GM10248 (cell line): Measurements from ENCODE around the gene ID4.

Source experiments
- CTCF ChIA-PET: fragments of 300-600 bp; sonication (Branson Sonifier 250); formaldehyde crosslinking; extraction: SDS; loops from one replicate; lab custom pipeline; 2021; ENCODE audit warnings: antibody characterized with exemption; lab: Yijun Ruan, JAX
- POLR2A ChIA-PET: fragments of 350-650 bp; sonication (Branson Sonifier 250); formaldehyde crosslinking; extraction: SDS; loops from one replicate; lab custom pipeline; 2020; ENCODE audit warnings: antibody characterized with exemption; lab: Yijun Ruan, JAX
- DNase-seq: peaks from one replicate; pipeline ENCODE4 v3.0.0; 2012; ENCODE audit errors: extremely low spot score
- TF ChIP-seq, protein P1 (sequence below): IDR thresholded peaks from 2 replicates; pipeline ENCODE4 v1.5.1; 2012; ENCODE audit warnings: mild to moderate bottlenecking, low read depth; ENCODE audit errors: extremely low read depth, missing control alignments, control extremely low read depth

ID4 gene, protein sequence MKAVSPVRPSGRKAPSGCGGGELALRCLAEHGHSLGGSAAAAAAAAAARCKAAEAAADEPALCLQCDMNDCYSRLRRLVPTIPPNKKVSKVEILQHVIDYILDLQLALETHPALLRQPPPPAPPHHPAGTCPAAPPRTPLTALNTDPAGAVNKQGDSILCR

DNA sequence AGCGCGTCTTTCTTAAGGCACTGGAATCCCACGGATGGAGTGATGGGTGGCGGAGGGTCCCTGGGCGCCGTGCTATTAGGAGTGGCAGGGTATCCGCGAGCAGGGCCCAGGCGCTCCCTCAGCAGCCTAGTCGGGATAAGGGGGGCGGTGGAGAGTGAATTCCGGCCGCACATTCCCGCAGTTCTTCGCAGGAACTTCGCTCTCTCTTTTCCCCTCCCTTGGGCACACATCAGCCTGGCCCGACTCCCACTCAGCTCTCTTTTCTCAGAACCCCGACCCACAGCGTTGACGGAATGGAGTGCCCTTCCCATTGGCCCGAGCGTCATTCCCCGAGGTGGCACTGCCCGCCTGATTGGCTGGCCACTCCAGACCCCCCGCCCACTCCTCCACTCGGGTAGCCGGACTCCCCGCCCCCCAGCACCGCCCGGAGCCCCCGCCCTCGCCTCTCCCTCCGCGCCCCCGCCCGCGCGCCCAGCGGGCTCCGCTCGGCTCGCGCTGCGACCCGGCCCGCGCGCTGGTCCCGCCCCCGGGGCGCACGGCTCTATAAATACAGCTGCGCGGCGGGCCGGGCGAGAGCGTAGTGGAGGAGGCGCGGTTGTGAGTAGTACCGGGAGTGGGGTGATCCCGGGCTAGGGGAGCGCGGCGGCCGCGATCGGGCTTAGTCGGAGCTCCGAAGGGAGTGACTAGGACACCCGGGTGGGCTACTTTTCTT, at the start of gene ID4:
Gene ID4 (plus strand): TSS at position 572 of the 712 bp plus-strand sequence. CDS start 385 bp downstream, outside the sequence.
- ChIA-PET POLR2A (no interaction called here), CTCF (no interaction called here)
- no peak for DNase-seq
- TF ChIP-seq, protein P1, sequence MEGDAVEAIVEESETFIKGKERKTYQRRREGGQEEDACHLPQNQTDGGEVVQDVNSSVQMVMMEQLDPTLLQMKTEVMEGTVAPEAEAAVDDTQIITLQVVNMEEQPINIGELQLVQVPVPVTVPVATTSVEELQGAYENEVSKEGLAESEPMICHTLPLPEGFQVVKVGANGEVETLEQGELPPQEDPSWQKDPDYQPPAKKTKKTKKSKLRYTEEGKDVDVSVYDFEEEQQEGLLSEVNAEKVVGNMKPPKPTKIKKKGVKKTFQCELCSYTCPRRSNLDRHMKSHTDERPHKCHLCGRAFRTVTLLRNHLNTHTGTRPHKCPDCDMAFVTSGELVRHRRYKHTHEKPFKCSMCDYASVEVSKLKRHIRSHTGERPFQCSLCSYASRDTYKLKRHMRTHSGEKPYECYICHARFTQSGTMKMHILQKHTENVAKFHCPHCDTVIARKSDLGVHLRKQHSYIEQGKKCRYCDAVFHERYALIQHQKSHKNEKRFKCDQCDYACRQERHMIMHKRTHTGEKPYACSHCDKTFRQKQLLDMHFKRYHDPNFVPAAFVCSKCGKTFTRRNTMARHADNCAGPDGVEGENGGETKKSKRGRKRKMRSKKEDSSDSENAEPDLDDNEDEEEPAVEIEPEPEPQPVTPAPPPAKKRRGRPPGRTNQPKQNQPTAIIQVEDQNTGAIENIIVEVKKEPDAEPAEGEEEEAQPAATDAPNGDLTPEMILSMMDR, result no peak

DNA sequence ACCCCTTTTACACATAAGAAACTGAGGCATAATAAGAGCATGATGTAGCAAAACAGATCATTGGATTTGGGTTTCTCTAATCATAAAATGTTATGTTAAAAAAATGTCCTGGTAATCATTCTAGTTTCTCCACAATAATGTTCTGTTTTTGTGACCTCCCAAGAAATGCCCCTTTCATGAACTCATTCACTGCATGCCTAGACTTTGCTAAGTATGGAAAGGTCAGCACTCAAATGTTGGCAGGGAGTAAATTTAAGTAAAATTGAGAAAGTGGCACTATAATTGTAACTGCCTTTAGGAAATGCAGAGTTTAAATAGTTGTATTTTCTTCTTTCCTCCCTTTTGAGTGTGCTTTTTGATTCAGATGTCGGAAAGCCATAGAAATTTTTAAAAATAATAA, 48.5 kb upstream of the ID4 start:
- DNase-seq, result no peak
- CTCF ChIA-PET, result interaction anchor here (1.2 kb wide), 1 partner anchor 10 kb away, joined by 3 read pairs; no protein-coding TSS in a partner anchor
- TF ChIP-seq, protein P1, result no peak
- POLR2A ChIA-PET, result no interaction called here

DNA sequence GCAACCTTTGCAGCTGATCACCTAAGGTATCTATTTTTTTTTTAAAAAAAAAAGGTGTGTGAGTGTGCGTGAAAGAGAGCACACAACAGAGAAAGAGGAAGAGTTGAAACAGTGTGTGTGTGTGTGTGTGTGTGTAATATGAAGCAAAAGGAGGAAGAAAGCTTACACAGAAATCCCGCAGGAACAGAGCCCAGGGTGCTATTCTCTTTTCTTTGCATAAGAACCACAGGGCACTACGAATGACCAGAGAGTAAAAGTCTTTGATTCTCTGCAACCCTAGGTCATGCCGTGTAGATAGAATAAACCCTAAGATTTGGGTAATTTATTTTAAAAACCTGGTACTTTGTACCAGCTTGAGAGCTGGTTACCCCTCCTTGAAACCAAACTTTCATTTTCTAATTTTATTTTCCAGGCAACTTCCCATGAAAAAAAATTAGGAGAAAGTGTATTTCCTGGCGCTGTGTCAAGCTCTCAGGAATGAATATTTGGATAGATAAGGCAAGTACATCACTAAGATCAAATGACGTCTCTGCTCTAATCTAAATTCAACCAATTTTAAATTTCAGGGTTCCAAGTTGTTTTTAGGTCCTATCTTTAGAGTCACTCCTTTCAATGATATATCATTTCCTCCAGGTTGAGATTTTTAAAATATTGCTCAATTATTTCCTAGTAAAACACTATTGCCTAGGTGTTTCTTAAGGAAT, 47.9 kb upstream of the ID4 start:
- TF ChIP-seq, protein P1, result no peak
- CTCF ChIA-PET, result interaction anchor here (1.2 kb wide), 1 partner anchor 10 kb away, joined by 3 read pairs; no protein-coding TSS in a partner anchor
- POLR2A ChIA-PET, result no interaction called here
- DNase-seq, result no peak

DNA sequence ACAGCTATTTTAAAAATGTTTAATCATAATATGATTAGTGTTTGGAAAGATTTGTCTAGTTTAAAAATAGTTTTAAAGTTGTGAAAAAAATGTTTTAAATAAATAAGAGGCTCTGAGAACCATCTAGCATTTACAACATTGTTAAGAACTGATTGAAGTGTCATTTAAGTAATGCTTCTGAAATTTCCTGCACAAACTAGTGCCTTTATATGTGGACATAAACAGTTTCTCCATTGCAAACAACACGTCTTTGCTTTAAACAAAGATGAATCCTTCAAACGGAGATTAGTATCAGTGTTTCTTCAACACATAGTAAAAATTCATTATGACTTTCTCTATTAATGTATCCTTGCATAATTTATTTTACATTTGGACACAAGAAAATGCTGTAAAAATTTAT, 45.9 kb upstream of the ID4 start:
- TF ChIP-seq, protein P1, result no peak
- CTCF ChIA-PET, result interaction anchor here (1.0 kb wide), 1 partner anchor 253 kb away, joined by 3 read pairs; no protein-coding TSS in a partner anchor
- POLR2A ChIA-PET, result no interaction called here
- DNase-seq, result no peak

DNA sequence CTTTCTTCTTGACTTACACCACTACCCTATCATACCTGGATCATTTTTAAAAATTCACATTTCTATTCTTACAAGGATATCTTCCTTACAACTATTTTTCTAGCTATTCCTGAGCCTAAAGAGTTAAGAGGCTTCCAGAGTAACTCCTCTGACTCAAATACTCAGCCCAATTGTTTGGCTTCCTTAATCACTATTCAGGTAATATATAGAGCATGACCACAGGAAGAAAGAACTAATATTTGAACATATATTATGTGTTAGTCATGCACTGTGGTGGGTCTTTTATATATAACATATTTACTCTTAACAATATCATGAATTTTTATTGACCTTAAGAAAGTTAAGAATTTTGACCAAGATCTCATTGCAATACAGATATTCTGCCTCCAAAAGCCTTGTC, 42.0 kb upstream of the ID4 start:
- POLR2A ChIA-PET, result no interaction called here
- CTCF ChIA-PET, result no interaction called here
- DNase-seq, result no peak
- TF ChIP-seq, protein P1, result no peak

DNA sequence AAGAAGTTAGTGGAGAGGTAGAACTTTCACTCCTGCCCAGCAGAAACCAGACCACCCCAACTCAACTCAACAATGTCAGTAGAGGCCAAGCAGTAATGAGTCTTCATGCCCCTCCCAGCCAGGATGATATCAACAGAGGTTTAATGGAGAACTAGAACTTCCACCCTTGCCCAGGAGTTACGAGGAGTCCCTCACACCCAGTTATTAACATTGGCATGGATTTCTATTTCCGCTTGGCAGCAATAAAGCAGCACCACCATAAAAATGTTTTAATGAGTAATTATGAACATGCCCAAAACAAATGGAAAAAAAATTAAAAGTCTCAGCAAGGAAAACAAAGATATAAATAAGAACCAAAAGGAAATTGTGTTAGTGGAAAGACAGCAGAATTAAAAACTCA, 40.7 kb upstream of the ID4 start:
- CTCF ChIA-PET, result no interaction called here
- POLR2A ChIA-PET, result no interaction called here
- DNase-seq, result no peak
- TF ChIP-seq, protein P1, result no peak
